ENCODE measurements around the gene POMT1. TPM values are rescaled to one million over a fixed set of nuclear protein-coding genes. Genes with fewer than 3 reads are reported as not detected.
A peak's percentile ranks its signal among the peaks of the same experiment; 100 is the strongest.
"Not testable (repeated sequence)": the region's sequence is repeated elsewhere in the genome, so short reads cannot be mapped to it uniquely, and the experiment has no call there.

The POMT1 gene
- total RNA-seq, 1 donor, result 24.2 TPM

GRCh38 chr9:131539223-131539923, 36.7 kb downstream of the POMT1 start:
- DNase-seq (ENCODE audit: low read depth), result no peak
- H3K4me3 ChIP-seq (ENCODE audit: low read depth, low read length), result no peak overlapping the region
- no peak for TF ChIP-seq CTCF (IDR thresholded peaks at IDR 0.05; ENCODE audit: insufficient read depth, low read length)

- DNase-seq (ENCODE audit: low read depth), result no peak
- no peak for TF ChIP-seq CTCF (IDR thresholded peaks at IDR 0.05; ENCODE audit: insufficient read depth, low read length)
- no peak overlapping the region for H3K4me3 ChIP-seq (ENCODE audit: low read depth, low read length)
Observed at GRCh38 chr9:131543141-131543540, 40.4 kb downstream of the POMT1 start.

GRCh38 chr9:131545003-131545785, 42.5 kb downstream of the POMT1 start, which contains the start of gene PRRT1B:
TSS of gene PRRT1B (plus strand) at chr9:131545523. CDS start at chr9:131545616, 93 bp downstream.
- no peak within 1 kb of the TSS for H3K4me3 ChIP-seq (ENCODE audit: low read depth, low read length)
- no peak for DNase-seq (ENCODE audit: low read depth)
- TF ChIP-seq CTCF (IDR thresholded peaks at IDR 0.05; ENCODE audit: insufficient read depth, low read length), result no peak

DNA sequence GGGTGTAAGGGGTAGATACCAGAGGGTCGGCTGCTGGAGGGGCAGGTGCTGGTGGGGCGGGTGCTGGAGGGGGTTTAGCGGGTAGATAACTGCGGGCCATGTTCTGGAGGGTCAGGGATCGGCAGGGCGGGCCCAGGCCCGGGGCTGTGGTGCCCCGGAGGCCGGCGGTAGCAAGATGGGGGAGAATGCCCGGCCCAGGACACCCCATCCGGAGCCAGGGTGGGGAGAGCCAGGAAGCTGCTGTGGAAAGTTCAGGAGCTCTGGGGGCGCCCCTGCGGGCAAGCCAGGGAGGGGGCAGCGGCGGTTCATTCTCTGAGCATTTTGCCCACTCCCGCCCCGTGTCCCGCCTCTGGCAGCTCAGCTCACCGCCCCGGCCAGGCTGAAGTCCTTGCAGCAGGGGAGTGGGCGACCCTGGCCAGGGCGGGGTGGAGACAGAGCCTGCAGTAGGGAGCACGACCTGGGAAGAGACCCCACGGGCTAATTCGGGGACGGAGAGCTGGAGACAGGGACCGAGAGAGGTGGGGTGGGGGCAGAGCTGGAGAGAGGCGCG, 43.1 kb downstream of the POMT1 start:
- no peak for DNase-seq (ENCODE audit: low read depth)
- TF ChIP-seq CTCF (IDR thresholded peaks at IDR 0.05; ENCODE audit: insufficient read depth, low read length), result no peak
- no peak overlapping the region for H3K4me3 ChIP-seq (ENCODE audit: low read depth, low read length)

GRCh38 chr9:131546336-131547084, 43.8 kb downstream of the POMT1 start:
- H3K4me3 ChIP-seq (ENCODE audit: low read depth, low read length), result peak overlapping the region; percentile 42
- TF ChIP-seq CTCF (IDR thresholded peaks at IDR 0.05; ENCODE audit: insufficient read depth, low read length), result peak; percentile 29
- DNase-seq (ENCODE audit: low read depth), result no peak

DNA sequence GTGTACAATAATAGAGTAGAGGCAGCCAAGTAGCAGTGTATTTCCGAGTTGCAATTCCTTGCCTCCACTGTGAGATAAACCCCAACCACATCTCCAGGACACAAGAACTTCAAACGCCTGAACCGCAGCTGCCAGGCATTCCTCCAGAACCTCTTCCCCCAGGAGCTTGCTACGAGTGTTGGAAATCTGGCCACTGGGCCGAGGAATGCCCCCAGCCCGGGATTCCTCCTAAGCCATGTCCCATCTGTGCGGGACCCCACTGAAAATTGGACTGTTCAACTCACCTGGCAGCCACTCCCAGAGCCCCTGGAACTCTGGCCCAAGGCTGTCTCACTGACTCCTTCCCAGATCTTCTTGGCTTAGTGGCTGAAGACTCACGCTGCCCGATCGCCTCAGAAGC, 46.5 kb downstream of the POMT1 start:
- DNase-seq (ENCODE audit: low read depth); H3K4me3 ChIP-seq (ENCODE audit: low read depth, low read length): not testable (repeated sequence)

GRCh38 chr9:131550465-131550864, 47.7 kb downstream of the POMT1 start:
- not testable (repeated sequence) for H3K4me3 ChIP-seq (ENCODE audit: low read depth, low read length); DNase-seq (ENCODE audit: low read depth)
